HG02798 (cell line): Measurements from ENCODE around the gene ZNF343.
"Not testable (repeated sequence)": the region's sequence is repeated elsewhere in the genome, so short reads cannot be mapped to it uniquely, and the experiment has no call there.

ENCODE experiments used
- ATAC-seq: cut with Tn5 transposase; IDR thresholded peaks from one replicate; pipeline ENCODE4 v1.9.1; 2021; ENCODE audit warnings: mild to moderate bottlenecking; ENCODE audit not compliant: unreplicated experiment, poor library complexity

ZNF343 gene

DNA sequence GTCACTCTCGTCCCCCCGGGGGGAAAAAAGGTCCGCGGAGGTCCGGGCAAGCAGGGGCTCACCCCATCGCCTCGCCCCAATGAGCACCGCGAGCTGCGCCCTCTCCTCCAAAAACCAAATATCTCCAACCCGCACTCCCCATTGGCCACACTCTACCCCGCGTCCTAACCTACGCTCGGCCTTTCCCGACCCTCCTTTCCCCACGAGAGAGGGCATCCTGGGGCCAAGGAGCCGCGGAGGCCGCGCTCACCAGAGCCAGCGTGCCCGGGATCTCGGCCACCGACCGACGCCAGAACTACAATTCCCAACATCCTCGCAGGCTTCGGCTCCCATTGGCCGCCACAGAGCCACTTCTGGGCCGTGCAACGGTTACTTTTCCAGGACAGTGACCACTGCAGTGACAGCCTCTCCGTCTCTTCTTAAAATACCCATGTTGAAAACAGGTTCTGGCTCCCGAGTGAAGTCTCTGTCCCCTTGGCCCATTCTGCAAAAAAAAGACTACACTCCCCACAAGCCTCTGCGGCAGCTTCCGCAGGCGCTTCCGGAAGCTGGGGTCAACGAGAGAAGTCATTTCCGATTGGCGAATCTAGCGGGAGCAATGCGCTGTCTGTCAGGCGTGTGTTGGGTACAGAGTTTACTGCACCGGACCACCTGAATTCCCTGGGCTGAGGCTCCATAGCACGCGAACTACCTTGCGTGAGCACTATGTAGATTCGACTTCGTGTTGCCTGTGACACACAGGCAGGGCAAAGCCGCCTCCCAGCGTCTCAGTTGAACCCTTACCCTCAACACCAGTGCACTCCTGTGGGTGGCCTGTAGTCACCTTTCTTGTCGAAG lies at the start of gene ZNF343:
Gene ZNF343 (minus strand): TSS at position 285 of the 837 bp plus-strand sequence. CDS start 15,020 bp downstream, outside the sequence.
- peak; percentile 96 for ATAC-seq

DNA sequence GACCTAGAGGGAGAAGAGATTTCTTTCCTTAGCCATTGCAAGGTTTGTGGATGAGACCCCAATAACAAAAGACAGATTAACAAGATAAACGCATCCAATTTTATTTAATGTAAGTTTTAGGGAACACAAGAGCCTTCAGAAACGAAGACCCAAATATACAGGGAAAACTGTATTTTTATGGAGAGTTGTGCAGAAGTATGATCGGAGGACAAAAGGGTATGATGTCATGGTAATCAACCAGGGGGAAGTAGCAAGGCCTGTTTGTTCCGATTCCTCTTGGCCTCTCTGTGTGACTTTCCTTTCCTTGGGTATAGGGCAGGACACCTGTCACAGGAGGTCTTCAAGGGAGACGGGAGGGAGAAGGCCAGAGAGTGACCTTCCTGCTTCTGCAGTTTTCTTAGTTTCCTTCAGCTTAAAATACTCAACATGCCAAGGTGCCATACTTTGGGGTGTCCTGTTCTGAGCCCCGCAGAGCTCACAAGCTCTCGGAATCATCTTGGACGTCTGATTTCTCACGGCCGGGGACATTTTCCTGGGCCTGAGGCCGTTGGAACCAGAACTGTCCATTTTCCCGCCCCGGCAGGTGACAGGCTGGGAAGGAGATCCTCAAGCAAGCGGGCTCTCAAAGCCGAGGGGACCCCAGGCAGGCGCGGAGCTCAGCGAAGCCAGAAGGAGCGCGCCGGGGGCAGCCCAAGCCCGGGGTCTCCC lies 49.3 kb upstream of the ZNF343 start:
- no peak for ATAC-seq

DNA sequence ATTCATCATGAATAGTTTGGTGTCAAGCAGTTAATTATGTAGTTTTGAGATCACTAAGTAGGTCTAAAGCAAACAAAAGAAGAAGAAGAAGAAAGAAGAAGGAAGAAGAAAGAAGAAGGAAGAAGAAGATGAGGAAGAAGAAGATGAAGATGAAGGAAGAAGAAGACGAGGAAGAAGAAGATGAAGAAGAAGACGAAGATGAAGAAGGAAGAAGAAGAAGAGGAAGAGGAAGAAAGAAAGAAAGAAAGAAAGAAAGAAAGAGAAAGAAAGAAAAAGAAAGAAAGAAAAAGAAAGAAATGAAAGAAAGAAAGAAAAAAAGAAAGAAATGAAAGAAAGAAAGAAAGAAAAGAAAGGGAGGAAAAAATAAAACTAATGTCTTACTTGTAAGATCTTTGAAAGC lies 36.9 kb upstream of the ZNF343 start:
- ATAC-seq: no peak

DNA sequence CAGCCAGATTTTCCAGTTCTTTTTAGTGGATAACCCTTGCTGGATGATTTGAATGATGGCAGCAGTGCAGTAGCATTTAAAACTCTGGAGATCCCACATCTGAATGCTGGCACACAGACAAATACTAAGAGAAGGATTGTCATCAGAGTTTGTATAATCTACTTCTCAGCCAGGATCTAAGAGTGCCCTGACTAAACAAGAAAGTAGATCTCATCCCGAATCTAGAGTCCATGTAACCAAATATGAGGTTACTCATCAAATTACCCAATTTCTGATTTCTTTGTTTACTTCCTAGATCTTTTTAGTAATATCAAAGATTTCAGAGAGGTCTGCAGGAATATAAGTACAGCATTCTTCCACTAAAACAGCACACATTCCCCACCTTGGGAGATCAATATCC lies 35.5 kb upstream of the ZNF343 start:
- no peak for ATAC-seq

DNA sequence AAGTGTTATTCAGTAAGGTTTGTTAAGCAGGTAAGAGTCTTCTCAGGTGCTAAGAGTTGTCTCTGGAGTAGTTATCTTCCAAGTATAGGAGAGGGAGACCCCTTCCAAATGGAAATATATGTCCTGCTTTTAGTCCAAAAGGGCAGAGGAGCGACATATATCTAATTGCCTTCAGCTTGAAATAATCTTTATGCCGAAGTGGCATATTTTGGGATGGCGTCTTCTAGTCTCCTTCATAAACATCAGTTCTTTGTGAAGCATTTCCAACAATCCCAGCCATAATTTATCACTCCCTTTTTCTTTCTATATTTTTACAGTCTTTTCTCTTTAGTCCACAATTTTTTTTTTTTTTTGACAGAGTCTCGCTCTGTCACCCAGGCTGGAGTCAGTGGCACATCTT lies 33.6 kb upstream of the ZNF343 start:
- ATAC-seq: no peak

DNA sequence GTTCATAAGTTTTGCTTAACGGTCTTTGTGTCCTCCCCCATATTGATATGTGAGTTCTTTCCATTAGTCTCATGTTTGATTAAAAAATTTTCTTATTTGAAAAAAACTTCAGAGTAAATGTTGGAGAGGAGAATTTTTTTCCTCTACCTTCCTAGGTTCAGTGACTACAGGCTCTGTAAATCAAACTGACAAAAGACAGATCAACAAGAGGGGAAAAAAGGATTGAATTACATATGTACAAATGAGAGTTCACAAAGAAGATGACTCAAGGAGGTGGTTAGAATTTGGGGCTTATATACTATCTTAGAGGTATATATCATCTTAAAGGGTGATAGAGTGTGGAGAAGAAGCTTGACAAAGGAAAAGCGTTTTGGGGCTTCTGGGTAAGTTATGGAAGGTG lies 33.2 kb upstream of the ZNF343 start:
- no peak for ATAC-seq

DNA sequence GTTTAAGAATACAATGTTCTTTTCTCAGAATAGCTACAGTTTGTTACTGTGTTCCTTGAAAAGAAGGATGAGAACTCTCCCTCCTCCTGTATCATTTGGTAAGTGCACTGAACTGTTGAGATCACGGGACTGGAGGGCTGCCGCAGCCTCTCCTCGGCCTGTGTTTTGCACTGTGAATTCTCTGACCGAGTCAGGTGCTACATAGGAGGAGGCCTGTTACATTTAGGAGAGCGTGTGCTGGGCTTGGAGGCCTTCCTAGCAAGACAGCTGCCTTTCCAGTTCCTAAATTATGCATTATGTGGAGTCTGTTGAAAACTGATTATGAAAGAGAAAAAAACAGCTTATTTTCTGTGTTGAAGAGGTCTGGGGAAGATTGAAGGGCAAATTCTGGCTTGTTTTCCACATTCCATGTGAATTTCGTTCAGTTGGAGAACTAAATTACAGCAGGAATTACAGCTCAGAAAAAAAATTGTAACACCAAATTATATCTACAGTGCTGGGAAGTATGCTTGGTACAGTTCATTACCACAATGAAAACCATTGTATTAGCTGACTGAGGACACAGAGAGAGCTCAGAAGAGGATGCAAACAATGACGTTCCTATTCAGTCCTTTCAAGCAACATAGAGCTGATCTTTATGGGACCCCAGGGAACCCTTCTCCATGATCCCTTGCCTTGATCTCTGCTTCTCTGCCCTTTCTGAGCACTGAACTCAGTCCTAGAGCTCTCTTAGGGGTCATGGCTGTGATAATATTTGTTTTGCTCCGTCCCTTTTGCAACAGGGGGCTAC lies 30.4 kb upstream of the ZNF343 start:
- ATAC-seq: no peak

DNA sequence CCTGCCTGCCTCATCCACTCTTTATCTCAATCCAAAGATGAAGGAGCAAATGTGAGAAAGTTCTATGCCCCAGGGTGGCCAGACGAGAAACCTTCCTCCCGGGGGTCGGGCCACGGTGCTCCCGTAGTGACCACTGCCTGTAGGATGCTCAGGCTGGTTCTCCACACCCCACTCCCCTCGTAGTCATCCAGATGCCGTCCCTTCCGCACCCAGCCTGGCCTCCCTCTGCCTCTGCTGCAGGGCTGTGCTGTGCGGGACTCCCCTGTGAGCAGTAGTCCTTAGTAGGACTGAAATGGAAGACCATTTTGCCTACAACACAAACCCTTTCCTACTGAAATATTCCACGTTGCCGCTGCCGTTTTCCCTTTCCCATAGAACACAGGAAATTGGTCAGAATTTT lies 29.6 kb upstream of the ZNF343 start:
- no peak for ATAC-seq

DNA sequence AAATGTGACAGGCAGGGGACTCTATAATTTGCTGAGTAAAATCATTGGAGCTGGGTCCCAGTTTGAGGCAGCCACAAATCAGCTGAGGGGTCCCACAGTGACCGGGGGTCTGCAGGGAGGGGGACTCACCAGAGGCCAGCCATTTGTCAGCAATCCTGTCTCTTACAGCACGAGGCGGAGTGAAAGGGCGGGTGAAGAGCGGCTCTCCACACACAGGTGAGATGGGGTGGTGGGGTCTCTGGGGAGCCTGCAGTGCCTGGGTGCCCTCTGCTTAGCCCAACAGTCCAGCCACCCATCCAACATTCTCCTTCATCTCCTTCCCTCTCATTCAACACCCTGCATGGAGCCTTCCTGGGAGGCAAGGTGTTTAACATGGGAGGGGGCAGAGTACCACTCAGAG lies 28.4 kb upstream of the ZNF343 start:
- ATAC-seq: no peak

DNA sequence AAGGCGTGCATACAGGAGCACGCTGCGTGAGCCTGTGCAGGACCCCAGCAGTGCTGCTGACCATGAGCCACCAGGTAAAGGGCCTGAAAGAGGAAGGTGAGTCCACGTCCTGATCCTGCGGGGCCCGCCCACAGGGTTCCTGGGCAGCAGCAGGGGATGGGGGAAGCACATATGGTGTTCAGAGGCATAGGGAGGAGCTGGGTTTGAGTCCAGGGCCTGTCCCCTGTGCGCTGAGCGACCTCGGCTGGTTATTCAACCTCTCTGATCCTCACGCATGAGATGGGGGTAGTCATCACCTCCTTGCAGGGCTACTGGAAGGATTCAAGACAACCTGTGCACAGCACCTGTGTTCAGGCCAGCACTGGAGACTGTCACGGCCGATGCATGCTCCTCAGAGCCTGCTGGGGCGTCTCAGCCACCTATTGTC lies 27.9 kb upstream of the ZNF343 start, which contains the start of gene TMC2:
Gene TMC2 (plus strand): TSS at position 14 of the 427 bp plus-strand sequence. CDS start 49 bp downstream, at position 63.
- ATAC-seq: no peak

DNA sequence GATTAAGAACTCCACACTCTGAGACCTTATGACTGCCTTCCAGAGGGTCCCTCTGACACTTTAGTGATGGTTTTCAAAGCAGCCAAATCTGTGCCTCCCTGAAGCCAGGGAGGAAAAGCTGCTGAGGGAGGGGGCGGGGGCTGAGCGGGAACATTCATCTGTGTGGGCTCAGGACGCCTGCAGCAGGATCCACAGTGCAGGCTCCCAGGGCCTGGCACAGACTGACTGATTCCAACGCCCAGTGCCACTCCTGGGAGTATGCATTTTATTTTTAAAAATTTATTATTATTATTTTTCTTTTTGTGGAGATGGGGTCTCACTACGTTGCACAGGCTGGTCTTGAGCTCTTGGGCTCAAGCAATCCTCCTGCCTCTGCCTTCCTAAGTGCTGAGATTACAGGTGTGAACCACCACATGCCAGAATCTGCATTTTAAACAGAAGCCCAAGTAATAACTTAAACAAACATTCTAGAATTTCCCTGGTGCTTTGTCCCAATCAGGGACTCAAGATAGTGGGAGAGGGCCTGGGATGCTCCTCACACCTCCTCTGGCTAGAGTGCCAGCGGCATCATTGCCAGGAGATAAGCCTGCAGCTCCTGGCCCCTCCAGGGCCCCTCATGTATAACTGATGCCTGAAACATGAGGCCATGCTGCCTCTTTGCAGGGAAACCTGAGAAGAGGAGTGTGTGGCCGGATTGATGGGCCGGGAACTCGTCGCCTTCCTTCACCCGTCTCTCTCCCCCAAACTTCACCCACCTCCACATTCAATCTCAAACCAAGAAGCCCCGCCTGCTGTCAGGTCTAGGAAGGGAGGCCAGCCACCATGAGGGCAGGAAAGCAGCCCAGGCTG lies 27.2 kb upstream of the ZNF343 start:
- ATAC-seq: no peak

DNA sequence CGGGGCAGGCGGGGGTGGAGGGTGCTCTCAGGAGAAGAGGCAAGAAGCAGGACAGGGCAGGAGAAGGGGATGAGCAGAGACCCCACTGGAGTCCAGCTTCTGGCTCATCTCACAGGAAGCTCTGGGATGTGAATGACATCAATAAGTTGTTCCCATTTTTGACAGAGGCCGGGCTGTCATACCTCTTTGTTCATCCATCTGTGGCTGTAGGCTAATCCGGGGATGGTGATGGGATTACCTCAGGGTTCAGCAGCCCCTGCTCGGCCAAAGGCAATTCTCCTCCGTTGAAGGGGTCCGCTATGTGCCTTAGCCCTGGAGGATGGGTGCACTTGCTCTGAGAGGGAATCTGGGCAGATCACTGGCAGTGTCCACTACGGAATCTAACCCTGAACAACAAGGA lies 24.4 kb upstream of the ZNF343 start:
- ATAC-seq: no peak

DNA sequence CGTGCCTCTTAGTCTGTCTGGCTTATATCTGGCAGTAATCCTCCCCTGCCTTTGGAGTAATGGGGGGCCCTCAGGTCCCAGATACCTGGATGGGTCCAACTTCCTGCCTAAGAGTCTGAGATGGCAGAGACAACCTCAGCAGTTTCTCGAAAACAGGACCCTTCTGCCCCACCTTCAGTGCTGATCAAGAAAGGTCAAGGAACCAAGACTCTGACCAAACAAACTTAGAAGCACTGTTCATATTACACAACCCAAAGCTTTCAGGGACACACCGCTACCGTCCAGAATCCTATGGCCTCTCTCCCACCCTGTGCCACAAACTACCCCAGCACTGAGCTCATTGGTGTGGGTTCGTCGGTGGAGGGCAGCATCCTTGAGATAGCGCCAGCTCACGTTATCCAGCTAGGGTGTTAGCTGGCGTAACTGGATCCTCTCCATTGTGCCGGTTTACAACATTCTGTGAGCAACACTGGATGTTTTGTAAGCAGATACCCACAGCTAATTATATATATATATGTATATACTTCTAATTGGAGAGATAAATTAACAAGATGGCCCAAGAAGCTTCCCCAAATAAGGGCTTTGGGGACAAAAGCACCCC lies 20.1 kb upstream of the ZNF343 start:
- ATAC-seq: no peak

DNA sequence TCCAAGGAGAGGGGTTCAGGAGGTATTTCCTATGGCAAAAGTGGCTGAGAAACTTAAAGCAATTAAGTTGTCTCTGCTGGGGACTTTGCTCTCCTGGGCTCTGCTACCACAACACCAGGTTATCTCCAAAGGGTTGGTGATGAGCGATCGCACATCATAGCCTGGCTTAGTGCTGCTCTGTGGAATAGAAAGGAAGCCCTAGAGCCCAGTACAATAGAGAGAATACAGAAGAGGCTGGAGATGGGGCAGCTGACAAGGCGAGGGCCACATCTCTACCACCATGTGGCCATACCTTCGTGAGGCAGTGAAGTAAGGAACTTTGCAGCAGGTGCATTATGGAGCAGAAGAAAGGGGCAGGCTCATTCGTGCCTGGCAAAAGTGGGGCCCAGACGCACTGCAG lies 19.0 kb upstream of the ZNF343 start:
- no peak for ATAC-seq

DNA sequence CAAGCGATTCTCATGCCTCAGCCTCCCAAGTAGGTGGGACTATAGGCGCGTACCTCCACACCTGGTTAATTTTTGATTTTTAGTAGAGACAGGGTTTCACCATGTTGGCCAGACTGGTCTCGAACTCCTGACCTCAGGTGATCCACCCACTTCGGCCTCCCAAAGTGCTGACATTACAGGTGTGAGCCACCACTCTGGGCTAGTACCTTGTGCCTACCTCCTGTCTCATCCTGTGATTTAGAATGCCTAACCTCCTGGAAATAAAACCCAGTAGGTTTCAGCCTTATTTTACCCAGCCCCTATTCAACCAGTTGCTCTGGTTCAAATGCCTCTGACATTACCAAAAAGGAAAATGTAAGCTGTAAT lies 17.5 kb upstream of the ZNF343 start:
- ATAC-seq: not testable (repeated sequence)

DNA sequence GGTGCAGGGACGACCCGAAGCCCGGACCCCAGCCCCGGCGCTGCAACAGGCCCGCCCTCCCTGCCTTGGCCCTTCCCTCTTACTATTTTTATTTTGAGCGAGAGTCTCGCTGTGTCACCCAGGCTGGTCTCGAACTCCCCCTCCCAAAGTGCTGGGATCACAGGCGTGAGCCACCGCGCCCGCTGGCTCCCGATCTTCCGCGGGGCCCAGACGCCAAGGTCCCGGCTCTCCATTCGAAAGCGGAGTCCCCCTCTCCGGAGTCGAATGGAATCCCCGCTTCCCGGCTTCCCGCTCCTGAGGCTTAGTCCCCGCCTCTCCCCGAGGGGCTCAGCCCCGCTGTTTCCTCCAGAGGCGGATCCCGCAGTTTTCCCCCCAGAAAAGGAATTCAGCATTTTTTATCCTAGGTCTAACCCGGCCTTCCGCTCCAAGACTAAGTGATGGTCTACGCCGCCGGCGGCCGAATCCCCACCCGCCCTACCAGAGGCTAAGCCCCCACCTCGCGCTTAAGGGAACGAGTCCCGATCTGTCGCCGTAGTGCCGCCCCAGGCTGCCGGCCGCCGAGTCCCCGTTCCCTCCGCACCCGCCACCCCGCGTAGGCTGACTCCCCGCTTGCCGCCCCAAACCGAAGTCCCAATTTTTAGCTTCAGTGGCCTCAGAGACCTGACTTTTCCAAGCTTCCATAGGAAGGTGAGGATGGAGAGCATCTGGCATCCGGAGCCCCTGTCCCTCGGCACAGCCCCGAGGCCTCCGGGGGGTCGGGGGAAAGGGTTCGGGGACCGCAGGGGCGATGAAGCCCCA lies 16.2 kb upstream of the ZNF343 start:
- peak; percentile 16 for ATAC-seq

DNA sequence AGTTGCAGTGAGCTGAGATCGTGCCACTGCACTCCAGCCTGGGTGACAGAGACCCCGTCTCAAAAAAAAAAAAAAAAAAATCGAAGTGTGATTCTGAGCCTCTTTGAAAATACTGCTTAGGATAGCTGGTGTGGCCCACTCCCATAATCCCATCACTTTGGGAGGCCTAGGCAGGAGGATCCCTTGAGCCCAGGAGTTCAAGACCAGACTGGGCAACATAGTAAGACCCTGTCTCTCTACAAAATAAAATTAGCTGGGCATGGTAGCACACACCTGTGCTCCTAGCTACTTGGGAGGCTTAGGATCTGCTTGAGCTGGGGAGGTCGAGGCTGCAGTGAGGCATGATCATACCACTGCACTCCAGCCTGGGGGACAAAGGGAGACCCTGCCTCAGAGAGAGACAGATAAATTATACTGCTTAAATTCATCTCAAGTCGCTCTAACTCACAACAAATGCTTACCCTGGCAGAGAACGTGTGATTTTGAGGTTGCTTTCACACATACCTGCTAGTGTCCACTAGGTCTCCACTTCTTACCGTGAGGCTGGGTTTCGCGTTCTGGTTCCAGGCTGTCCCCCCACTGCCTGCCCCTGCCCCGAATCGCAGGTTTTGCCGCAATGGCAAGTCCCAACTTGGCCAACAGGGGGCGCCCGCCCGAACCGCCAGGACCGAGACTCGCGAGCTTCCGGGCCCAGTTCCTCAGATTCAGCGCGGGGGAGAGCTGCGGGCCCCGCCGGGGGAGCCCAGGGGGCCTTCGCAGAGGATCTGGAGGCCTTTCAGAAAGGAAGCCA lies 15.4 kb upstream of the ZNF343 start:
- ATAC-seq: peak; percentile 83

DNA sequence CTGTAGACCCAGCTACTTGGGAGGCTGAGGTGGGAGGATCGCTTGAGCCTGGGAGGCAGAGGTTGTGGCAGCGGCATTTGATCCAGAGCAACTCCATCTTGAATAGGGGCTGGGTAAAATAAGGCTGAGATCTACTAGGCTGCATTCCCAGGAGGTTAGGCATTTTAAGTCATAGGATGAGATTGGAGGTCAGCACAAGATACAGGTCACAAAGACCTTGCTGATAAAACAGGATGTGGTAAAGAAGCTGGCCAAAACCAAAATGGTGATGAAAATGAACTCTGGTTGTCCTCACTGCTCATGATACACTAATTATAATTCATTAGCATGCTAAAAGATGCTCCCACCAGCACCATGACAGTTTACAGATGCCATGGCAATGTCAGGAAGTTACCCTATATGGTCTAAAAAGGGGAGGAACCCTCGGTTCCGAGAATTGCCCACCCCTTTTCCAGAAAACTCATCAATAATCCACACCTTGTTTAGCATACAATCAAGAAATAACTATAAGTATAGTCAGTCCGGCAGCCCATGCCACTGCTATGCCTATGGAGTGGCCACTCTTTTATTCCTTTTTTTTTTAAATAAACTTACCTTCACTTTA lies 14.2 kb upstream of the ZNF343 start:
- not testable (repeated sequence) for ATAC-seq
